ENCODE results near the gene MAP1LC3C.

DNA sequence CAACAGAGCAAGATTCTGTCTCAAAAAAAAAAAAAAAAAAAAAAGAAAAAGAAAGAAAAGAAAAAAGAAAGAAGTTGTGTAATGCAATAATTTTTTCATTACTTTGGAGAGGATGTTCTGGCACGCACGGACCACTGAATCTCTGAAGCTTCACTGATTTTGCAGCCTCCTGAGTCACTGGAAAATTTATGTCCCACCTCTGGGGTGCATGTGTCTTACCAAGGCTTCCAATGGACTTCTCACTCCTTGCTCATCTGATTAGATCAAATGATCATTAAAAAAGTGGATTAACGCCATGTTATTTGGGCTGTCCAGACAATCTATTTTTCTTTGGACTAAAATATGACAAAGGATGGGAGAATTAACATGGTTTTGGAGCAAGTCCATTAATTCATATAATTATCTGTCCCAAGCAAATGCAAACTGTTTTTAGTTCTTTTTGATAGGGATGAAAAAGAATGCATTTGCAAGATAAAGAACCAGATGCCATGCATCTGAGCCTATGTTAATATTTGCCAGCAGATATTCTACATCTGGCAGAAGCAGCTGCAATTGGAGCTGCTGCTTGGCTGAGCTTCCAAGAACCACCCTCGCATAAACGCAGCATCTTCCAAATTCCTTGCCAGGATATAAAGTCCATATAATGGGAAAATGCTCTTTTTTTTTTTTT is 10.1 kb upstream of the MAP1LC3C start:
- TF ChIP-seq ELF4 (IDR thresholded peaks at IDR 0.05), result no peak
- TF ChIP-seq FOXM1 (IDR thresholded peaks at IDR 0.05; ENCODE audit: borderline replicate concordance), result no peak
- no peak for TF ChIP-seq L3MBTL2 (conservative IDR thresholded peaks at IDR 0.05)
- TF ChIP-seq FOXK2 (IDR thresholded peaks at IDR 0.05), result no peak
- TF ChIP-seq BHLHE40 (IDR thresholded peaks at IDR 0.05; ENCODE audit: borderline replicate concordance), result no peak
- no peak for TF ChIP-seq HDGF (IDR thresholded peaks at IDR 0.05; ENCODE audit: borderline replicate concordance)
- TF ChIP-seq TARDBP (IDR thresholded peaks at IDR 0.05), result no peak
- no peak for TF ChIP-seq LEF1 (IDR thresholded peaks at IDR 0.05; ENCODE audit: borderline replicate concordance)
- TF ChIP-seq, protein P1, sequence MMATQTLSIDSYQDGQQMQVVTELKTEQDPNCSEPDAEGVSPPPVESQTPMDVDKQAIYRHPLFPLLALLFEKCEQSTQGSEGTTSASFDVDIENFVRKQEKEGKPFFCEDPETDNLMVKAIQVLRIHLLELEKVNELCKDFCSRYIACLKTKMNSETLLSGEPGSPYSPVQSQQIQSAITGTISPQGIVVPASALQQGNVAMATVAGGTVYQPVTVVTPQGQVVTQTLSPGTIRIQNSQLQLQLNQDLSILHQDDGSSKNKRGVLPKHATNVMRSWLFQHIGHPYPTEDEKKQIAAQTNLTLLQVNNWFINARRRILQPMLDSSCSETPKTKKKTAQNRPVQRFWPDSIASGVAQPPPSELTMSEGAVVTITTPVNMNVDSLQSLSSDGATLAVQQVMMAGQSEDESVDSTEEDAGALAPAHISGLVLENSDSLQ (IDR thresholded peaks at IDR 0.05), result no peak
- TF ChIP-seq SUZ12 (IDR thresholded peaks at IDR 0.05), result no peak
- no peak for TF ChIP-seq ZNF384 (IDR thresholded peaks at IDR 0.05)
- TF ChIP-seq FOXA1 (IDR thresholded peaks at IDR 0.05), result no peak
- TF ChIP-seq ARNT (IDR thresholded peaks at IDR 0.05), result no peak
- no peak for TF ChIP-seq SP1 (IDR thresholded peaks at IDR 0.05)

All from HEK293T (cell line).